Stimulated activated CD4-positive, alpha-beta T cell treated with anti-CD3 and anti-CD28 coated beads, Interleukin-12 subunit alpha, Interleukin-12 subunit beta, amount 100 ng/mL, for 48 hours (primary cell): ENCODE results near the gene ABHD16B.

Source experiments
- DNase-seq, 3 donors: peaks; one replicate each; pipeline ENCODE4 v3.0.0-alpha.2; 2020; ENCODE audit warnings: low read depth in 2 of 3, low spot score in 1 of 3

ABHD16B gene

GRCh38 chr20:63894358-63895201, 33.3 kb downstream of the ABHD16B start, which contains the start of gene DNAJC5:
Gene DNAJC5 (plus strand): TSS chr20:63895126. CDS start chr20:63928346, 33,220 bp downstream.
- DNase-seq, result peak; percentile 90 to 94 (median 91)

GRCh38 chr20:63895202-63895951, 34.1 kb downstream of the ABHD16B start:
- no peak for DNase-seq

GRCh38 chr20:63895952-63896263, 34.6 kb downstream of the ABHD16B start:
- DNase-seq, result no peak

- peak in 1 of 3 donors; percentile 13 for DNase-seq
Measured at GRCh38 chr20:63896264-63897105, 35.2 kb downstream of the ABHD16B start.

- no peak for DNase-seq
Measured at GRCh38 chr20:63897978-63898561, 36.8 kb downstream of the ABHD16B start.

DNA sequence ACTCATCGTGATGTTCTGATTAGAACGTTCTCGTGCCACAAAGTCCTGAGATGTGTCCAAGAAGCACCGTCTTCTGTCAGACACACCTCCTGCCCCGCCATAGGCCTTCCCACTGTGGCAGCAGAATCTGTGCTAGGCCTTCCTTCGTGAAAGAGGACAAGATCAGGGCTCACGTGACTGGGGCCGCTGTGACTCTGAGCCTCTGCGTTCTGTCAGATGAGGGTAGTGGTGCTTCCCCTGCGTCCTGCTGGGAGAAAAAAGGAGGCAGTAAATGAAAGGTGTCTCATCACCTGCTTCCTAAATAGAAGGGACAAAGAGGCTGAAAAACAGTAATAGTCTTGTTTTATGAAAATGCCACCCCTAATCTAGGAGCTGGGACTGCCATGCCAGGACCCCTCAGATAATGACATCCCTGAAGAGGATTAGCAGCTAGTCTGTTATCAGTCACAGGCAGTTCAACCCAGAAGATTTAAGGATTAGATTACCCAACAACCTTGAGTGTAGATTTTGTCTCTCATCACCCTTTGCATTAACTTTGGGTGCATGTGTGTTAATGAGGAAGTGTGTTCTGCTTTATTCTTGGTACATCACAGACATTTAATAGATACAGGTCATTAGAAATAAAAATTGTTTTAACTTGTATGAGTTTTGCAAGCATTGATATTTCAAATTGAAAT, 37.7 kb downstream of the ABHD16B start:
- no peak for DNase-seq

DNA sequence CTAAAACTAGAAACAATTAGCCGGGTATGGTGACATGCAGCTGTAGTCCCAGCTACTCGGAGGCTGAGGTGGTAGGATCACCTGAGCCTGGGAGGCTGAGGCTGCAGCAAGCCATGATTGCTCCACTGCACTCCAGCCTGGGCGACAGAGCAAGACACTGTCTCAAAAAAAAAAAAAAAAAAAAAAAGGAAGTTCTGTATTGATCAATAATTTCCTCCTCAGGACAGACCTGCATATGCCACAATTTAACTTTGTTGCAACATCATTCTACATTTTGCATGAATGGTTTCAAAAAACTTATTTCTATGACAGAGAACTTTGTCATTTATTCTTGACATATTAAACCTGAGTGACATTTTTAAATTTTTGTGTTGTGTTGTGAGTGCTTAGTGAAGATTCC, 39.1 kb downstream of the ABHD16B start:
- DNase-seq, result no peak

- DNase-seq, result no peak
Measured at GRCh38 chr20:63903796-63904561, 42.7 kb downstream of the ABHD16B start.

DNA sequence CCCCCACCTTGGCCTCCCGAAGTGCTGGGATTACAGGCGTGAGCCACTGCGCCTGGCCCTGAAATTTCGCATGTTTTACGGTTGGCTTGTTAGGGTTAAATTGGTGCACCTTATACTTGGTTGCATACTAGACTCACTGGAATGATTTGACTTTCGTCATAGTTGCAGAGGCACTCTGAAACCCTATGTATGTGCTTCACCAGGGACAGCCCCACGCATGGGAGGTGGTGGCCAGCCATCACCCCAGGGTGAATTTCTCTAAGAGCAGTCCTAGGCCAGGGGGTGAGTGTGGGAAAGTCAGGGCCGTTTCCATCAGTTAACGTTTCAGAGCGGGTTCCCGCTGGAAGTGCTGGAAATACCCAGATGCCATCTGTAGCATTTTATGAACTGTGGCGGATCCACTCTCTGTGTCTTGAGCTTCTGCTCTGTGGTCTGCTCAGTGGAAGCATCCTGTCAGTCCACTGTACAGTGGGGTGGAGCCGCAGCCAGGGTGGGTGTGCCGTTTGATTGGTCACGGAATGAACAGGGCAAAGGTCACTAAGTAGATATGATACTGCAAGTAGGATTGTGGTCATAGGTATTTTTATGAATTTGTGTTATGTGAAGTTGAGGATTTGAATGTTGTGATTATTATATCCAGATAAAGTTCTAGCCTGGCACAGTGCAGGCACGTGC, 46.8 kb downstream of the ABHD16B start:
- DNase-seq, result no peak

DNA sequence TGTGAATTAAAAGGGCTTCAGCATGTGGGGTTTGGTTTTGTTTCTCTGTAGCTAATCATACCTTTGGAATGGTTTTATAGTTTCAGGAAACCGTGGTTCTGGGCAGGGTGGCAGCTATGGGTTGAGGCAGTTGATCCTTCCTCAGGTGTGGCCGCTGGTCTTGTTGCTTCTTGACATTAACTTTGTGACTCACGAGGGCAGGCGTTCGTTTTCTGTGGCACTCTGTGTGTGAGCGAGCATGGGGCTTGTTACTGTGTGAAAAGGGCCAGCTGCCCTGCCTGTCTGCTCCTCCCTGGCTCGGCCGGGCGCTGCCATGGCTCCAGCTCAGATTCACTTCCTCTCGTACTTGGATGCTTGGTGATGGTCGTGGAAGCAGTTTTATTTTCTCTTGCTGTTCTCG, 49.9 kb downstream of the ABHD16B start:
- no peak for DNase-seq
